NOMO-1 treated with DMSO at 0.1 percent for 48 hours (cell line): ENCODE measurements around the gene GRK1.
"Not testable (repeated sequence)": the region's sequence is repeated elsewhere in the genome, so short reads cannot be mapped to it uniquely, and the experiment has no call there.

Experiments used
- DNase-seq: peaks from one replicate; lab custom pipeline; 2025; ENCODE audit not compliant: unreplicated experiment; lab: John Stamatoyannopoulos, UW

Gene GRK1

DNA sequence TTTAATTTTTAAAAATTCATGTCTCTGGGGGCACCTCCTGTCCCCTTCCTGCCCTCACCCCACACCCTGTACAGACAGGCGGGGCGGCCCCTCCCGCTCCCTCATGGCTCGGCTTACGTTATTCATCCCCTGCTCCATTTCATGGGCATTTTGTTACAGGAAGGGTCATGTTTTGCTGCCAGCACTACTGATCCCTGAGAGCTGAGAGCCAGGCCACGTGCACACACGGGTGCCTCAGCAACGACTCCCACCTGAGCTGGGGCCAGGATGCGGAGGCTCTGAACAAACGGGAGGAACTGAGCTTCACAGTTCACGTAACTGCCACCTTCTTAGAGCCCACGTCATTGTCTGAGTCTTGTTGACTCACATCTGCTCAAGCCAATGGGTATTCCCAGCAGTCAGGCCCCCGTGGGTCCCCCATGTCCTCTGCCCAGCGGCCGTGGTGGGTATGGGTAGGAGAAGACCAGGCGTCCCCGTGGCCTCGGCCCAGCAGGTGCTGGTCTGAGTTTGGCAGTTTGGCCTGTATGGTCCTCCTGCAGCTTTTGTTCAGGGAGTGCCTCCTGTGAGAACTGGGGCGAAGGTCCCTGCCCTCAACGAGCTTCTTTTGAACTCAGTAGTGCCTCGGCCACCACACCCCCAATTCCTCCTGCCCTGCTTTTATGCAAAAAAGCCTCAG lies 75.6 kb downstream of the GRK1 start:
- no peak for DNase-seq

GRCh38 chr13:113743366-113744195 lies 76.6 kb downstream of the GRK1 start:
- no peak for DNase-seq

DNA sequence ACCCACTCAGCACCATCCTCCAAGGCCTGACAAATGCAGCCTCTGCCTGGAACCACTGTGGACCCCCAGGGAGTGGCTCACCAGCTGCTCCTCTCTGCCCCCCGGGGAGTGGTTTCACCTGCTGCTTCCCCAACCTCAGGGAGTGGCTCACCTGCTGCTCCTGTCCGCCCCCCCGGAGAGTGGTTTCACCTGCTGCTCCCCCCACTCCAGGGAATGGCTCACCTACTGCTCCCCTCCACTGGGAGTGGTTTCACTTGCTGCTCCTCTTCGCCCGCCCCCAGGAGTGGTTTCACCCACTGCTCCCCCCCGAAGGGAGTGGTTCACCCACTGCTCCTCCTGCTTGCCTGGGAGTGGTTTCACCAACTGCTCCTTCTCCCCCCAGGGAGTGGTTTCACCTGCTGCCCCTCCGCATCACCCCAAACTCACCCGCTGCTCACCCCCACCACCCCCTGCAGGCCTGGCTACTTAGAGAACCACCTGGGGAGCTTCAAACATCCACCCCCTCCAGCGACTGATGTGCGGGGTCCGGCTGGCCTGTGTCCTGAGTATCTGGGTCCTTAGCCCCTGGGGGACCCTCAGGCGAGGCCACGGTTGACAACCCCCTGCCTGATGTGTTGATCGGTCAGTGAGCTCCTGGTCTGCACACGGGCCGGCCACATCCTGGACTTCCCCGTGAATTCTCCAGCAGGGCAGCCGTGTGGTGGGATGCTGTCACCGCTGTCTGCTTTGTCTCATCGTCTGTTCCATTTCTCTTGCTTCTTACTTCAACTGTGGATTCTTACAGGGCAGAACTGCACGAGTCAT lies 77.4 kb downstream of the GRK1 start:
- DNase-seq = no peak

GRCh38 chr13:113745059-113745458 lies 78.0 kb downstream of the GRK1 start:
- no peak for DNase-seq

GRCh38 chr13:113745500-113746142 lies 78.6 kb downstream of the GRK1 start:
- DNase-seq = not testable (repeated sequence)

- no peak for DNase-seq
These were observed 79.1 kb downstream of the GRK1 start for GRCh38 chr13:113746143-113746525.

DNA sequence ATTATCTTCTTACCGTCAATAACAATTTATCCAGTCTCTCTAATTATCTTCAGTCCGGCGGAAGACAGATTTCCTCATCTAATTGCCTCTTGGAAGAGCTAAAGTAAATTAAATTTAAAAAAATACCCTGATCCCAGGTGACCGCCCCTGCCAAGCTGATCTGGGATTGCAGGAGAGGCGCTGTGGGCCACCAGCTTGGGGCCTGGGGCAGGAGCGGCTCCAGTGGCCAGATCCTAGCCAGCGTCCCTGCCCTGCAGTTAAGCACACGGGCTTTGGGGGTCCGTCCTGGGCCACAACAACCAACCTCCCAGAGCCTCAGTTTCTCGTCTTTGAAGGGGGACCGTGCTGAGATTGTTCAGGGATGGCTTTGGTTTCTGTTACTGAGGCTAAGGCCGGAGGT lies 79.7 kb downstream of the GRK1 start:
- DNase-seq = no peak

DNA sequence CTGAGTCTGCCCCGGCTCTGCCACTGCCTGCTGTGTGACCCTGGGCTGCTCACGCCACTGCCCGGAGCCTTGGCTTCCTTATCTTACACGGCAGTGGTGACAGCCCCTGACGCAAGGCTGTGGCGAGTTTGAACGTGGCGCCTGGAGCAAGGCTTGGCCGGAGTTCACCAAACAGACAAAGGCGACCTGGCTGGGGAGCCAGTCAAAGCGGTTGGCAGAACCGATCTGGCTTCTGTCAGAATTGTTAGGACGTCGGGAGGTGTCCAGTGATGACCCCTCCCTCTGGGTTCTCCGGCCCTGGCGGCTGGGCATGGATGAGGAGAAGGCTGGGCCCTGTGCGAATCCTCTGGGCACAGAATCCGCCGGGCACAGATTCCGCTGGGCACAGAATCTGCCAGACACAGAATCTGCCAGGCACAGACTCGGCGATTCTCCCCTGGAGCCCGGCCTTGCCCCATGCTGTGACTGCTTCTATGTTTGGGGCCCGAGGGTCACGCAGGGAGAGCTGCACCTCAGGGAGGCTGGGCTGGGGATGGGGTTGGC lies 80.3 kb downstream of the GRK1 start:
- no peak for DNase-seq

GRCh38 chr13:113748101-113748861 lies 81.3 kb downstream of the GRK1 start:
- no peak for DNase-seq

DNA sequence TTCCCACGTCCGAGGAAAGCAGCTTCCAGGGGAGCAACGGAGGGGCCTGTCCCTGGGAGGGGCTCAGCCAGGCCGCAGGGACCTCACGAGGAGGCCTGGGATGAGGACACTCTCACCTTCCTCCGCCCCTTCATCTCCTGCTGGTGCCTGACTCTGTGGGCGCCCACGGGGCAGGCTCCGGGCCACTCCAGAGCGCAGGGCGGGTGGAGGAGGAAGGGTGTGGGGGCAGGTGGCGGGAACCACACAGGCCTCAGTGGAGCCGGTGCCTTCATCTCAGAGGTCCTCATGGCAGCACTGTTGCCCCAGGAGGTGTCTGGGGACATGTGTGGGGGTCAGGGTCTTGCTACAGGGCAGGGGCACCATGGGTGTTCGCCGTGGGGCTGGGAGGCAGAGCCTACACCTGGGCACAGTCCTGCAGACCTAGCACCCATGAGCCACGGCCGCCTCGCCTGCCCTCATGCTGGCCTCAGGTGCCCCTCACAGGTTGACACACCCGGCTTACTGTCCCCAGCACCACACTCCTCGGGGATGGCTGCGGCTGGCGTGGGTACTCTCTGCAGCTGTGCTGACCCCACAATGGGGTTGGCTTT lies 81.9 kb downstream of the GRK1 start:
- DNase-seq = no peak

- no peak for DNase-seq
These were observed 82.5 kb downstream of the GRK1 start for GRCh38 chr13:113749507-113749906.

DNA sequence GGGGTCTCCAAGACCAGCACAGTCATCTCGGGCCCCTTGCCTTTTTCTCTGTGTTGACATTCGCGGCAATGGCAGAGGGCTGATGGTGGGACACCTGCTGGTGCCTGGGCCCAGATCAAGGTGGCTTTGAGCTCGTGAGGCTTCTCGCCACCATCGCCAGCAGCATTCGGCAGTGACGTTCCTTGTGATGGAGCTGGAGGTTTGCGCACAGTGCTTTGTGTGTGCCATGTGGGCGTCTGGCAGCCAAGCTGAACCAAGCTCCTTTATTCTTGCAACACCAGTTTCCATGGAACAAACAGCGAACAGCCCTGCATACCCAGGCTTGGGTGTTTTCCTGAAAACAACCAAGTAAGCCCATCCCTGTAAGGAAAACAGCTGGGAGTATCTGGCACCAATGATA lies 82.9 kb downstream of the GRK1 start:
- no peak for DNase-seq

- DNase-seq = no peak
These were observed 83.8 kb downstream of the GRK1 start for GRCh38 chr13:113750554-113751399.

GRCh38 chr13:113751491-113751890 lies 84.5 kb downstream of the GRK1 start:
- no peak for DNase-seq

DNA sequence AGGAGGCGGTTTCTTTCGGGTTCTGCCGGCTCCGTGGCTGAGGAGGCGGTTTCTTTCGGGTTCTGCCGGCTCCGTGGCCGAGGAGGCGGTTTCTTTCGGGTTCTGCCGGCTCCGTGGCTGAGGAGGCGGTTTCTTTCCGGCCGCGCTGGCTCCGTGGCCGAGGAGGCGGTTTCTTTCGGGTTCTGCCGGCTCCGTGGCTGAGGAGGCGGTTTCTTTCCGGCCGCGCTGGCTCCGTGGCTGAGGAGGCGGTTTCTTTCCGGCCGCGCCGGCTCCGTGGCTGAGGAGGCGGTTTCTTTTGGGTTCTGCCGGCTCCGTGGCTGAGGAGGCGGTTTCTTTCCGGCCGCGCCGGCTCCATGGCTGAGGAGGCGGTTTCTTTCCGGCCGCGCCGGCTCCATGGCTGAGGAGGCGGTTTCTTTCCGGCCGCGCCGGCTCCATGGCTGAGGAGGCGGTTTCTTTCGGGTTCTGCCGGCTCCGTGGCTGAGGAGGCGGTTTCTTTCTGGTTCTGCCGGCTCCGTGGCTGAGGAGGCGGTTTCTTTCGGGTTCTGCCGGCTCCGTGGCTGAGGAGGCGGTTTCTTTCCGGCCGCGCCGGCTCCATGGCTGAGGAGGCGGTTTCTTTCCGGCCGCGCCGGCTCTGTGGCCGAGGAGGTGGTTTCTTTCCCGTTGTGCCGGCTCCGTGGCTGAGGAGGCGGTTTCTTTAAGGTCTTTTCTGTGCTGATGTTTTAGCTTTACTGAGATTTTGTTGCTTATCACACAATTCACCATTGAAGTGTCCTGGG lies 85.4 kb downstream of the GRK1 start:
- DNase-seq = not testable (repeated sequence)

- no peak for DNase-seq
These were observed 86.2 kb downstream of the GRK1 start for GRCh38 chr13:113753171-113753570.

DNA sequence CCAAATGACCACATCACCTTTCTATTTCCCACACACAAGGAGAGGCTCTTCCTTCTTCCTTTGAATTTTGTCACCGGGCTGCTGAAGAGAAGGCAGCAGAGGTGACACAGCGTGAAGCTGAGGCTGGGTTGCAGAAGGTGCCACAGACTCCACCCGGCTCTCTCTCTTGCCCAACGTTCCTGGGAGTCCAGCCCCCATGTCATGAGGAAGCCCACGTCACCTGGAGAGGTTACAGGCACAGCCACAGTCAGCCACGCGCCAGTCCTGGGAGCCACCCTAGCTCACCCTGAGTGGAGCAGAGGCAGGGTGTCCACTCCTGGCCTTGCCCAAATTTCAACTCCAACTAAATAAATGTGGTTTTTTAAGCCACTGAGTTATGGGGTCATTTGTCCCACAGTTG lies 87.2 kb downstream of the GRK1 start:
- no peak for DNase-seq

- no peak for DNase-seq
These were observed 87.7 kb downstream of the GRK1 start for GRCh38 chr13:113754691-113755090.
